K562 (cell line): Measurements from ENCODE around the gene RERE. TPM values are rescaled to one million over a fixed set of nuclear protein-coding genes. Genes with fewer than 3 reads are reported as not detected.

ENCODE experiments used
- ASH1L ChIP-seq: fragments of 450-650 bp; IDR thresholded peaks from 2 replicates; pipeline ENCODE4 v1.6.1; 2018; ENCODE audit warnings: borderline replicate concordance, mild to moderate bottlenecking, low read depth; ENCODE audit not compliant: partially characterized antibody
- BRF2 ChIP-seq: IDR thresholded peaks from 3 replicates; pipeline ENCODE4 v1.6.1; 2011; ENCODE audit warnings: borderline replicate concordance, mild to moderate bottlenecking; ENCODE audit not compliant: insufficient read length, insufficient read depth
- C11orf30 ChIP-seq: fragments of 450-650 bp; IDR thresholded peaks from 2 replicates; pipeline ENCODE4 v1.6.1; 2016; ENCODE audit warnings: low read depth, mild to moderate bottlenecking
- CBX8 ChIP-seq: fragments of 200-600 bp; sonication (generic); IDR thresholded peaks from 2 replicates; pipeline ENCODE4 v1.6.1; 2012; ENCODE audit warnings: borderline replicate concordance, mixed run types, low read depth, mild to moderate bottlenecking, moderate library complexity, mixed read lengths, low read length, control low read depth, inconsistent platforms; ENCODE audit not compliant: poor library complexity, severe bottlenecking; ENCODE audit errors: extremely low read depth
- CHD2 ChIP-seq: IDR thresholded peaks from 2 replicates; pipeline ENCODE4 v1.6.1; 2011; ENCODE audit warnings: low read depth, low read length
- ETV5 ChIP-seq: sonication (generic); formaldehyde crosslinking; IDR thresholded peaks from 2 replicates; pipeline ENCODE4 v1.4.0; 2020; ENCODE audit warnings: low read depth, mild to moderate bottlenecking, missing genetic modification reagents
- FOXM1 ChIP-seq, 2 experiments: fragments of 450-650 bp in 1 of 2; sonication (generic) in 1 of 2; formaldehyde crosslinking in 1 of 2; IDR thresholded peaks; 2 replicates each; pipeline versions ENCODE4 v1.6.1 to v1.9.0; 2017 to 2022; ENCODE audit warnings: low read depth in 2 of 2, mild to moderate bottlenecking in 2 of 2, missing genetic modification reagents in 1 of 2, moderate library complexity in 1 of 2
- HLTF ChIP-seq: fragments of 450-650 bp; IDR thresholded peaks from 2 replicates; pipeline ENCODE4 v1.6.1; 2016
- NFATC3 ChIP-seq: fragments of 450-650 bp; IDR thresholded peaks from 2 replicates; pipeline ENCODE4 v1.6.1; 2017; ENCODE audit warnings: mild to moderate bottlenecking
- POU5F1 ChIP-seq: fragments of 150-350 bp; IDR thresholded peaks from 2 replicates; pipeline ENCODE4 v1.6.1; 2014; ENCODE audit warnings: borderline replicate concordance, low read length, low read depth, mild to moderate bottlenecking; ENCODE audit not compliant: partially characterized antibody
- RBM34 ChIP-seq: fragments of 200-400 bp; formaldehyde crosslinking; IDR thresholded peaks from 2 replicates; pipeline ENCODE4 v1.6.1; 2018; ENCODE audit warnings: low read length, borderline replicate concordance; ENCODE audit not compliant: insufficient read depth
- RBM39 ChIP-seq: fragments of 200-400 bp; formaldehyde crosslinking; optimal IDR thresholded peaks from 2 replicates; pipeline ENCODE3; 2018; ENCODE audit warnings: low read depth, low read length
- SMARCB1 ChIP-seq: IDR thresholded peaks from 2 replicates; pipeline ENCODE4 v1.6.1; 2011; ENCODE audit warnings: improper control_type of control experiment, low read depth; ENCODE audit not compliant: insufficient read length
- TBP ChIP-seq: optimal IDR thresholded peaks from 2 replicates; pipeline ENCODE3; 2011; ENCODE audit warnings: low read depth, low read length, improper control_type of control experiment
- ZKSCAN3 ChIP-seq: fragments of 250-450 bp; sonication (Bioruptor Pico); IDR thresholded peaks from 2 replicates; pipeline ENCODE4 v1.4.0; 2020
- ZNF134 ChIP-seq: fragments of 250-450 bp; sonication (Bioruptor Pico); conservative IDR thresholded peaks from 2 replicates; pipeline ENCODE4 v1.4.0; 2020
- ZNF143 ChIP-seq: sonication (generic); formaldehyde crosslinking; IDR thresholded peaks from 2 replicates; pipeline ENCODE4 v1.9.0; 2022; ENCODE audit warnings: mild to moderate bottlenecking, missing genetic modification reagents
- ZNF197 ChIP-seq: fragments of 200-800 bp; sonication (Bioruptor generic); IDR thresholded peaks from 2 replicates; pipeline ENCODE4 v1.6.1; 2016; ENCODE audit warnings: low read depth, missing genetic modification characterization, missing compliant biosample characterization
- ZNF384 ChIP-seq: IDR thresholded peaks from 2 replicates; pipeline ENCODE4 v1.6.1; 2012; ENCODE audit warnings: low read depth, low read length, improper control_type of control experiment
- polyA plus RNA-seq, 8 experiments: library from polyadenylated mRNA; depleted of rRNA in 4 of 8; stranded (reverse) in 5 of 8; unstranded in 3 of 8; fragments of >200 nt; fragmentation: Nextera tagmentation in 2 of 8; fragmentation: Illumina TruSeq in 1 of 8; extraction: Ambion mirVana in 2 of 8; extraction: Trizol in 1 of 8; gene quantifications; 2 replicates each; pipeline versions ENCODE4 v1.2.1 to v1.2.3, GENCODE V29; 2011 to 2014; ENCODE audit warnings: inconsistent platforms in 1 of 8, missing spikeins in 1 of 8
- total RNA-seq, 7 experiments: library from RNA; depleted of rRNA in 6 of 7; stranded (reverse); fragments of >200 nt in 6 of 7; fragmentation: Illumina TruSeq in 2 of 7; extraction: Trizol in 2 of 7; gene quantifications; 2 replicates each; pipeline versions ENCODE4 v1.2.1 to v1.2.3, GENCODE V29; 2011 to 2021; ENCODE audit warnings: low replicate concordance in 1 of 7
- TF ChIP-seq, protein P1 (sequence below): fragments of 450-650 bp; formaldehyde crosslinking; IDR thresholded peaks from 2 replicates; pipeline ENCODE4 v1.4.0; 2020; ENCODE audit warnings: mild to moderate bottlenecking, moderate library complexity
- TF ChIP-seq, protein P2 (sequence below), 2 experiments: fragments of 450-650 bp; IDR thresholded peaks; 2 replicates each; pipeline ENCODE4 v1.6.1; 2018; ENCODE audit warnings: mild to moderate bottlenecking in 2 of 2, low read depth in 1 of 2; ENCODE audit not compliant: partially characterized antibody in 2 of 2

Gene RERE
- total and polyA plus RNA-seq, 9 of the 15 experiments (the other 6 are each of a cell fraction or from before 2014, with no cell fraction given) = 3.0 to 51.5 (median 13.4) TPM

DNA sequence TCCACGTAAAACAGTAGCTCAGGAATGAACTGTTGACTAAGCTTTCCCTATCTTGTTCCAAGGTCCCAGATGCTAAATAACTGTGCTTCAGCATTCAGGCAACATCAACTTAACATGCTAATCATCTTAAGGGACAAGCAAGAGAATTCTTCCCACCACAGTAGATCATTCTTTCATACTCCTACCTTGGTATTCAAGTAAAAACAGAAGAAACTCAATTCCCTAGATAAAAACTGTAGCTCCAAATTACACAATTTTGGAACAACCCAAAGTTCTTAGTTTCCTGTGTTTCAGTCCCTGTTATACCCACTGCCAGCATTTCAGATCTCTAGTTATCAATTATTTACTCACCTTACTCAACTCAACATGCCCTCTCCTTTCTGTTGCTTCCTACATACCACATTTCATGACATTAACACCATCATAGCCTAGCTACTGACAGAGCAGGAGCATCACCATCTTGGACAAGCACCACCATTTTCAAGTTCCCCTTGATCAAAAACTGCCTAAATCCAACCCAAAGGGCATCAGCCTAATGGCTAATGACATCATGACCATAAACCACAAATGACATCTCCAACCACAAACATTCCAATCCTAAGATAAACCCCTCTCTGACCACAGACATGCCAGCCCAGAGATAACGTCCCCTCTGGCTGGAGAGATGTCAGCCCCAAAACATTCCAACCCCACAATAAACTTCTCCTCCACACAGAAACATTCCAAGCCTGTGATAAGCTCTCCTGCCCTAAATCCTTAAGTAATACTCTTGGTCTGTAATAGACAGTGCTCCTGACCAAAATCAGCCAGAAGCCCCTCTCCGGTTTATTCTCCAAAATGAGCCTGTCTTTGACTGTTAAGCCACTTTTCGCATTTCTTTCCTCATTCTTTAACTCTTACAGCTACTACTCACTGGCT is 191.2 kb downstream of the RERE start (continued):
- TF ChIP-seq BRF2 (no peak), HLTF (no peak), C11orf30 (no peak), TBP (no peak), ZNF384 (no peak), CBX8 (no peak), ZNF143 (CRISPR knock-in tag) (no peak), FOXM1 (IDR thresholded peaks at IDR 0.05; ENCODE audit: low read depth) (peak; percentile 80), FOXM1 (CRISPR knock-in tag; IDR thresholded peaks at IDR 0.05; ENCODE audit: low read depth) (no peak), SMARCB1 (no peak), RBM34 (no peak), ETV5 (CRISPR knock-in tag) (0 out of 2 replicates have a peak, but pooled peaks have one; percentile 48), CHD2 (no peak), ZKSCAN3 (CRISPR knock-in tag) (no peak), ZNF134 (CRISPR knock-in tag) (peak; percentile 79), NFATC3 (no peak), ASH1L (no peak), ZNF197 (CRISPR knock-in tag) (no peak), RBM39 (no peak), POU5F1 (no peak)
- TF ChIP-seq, protein P1, sequence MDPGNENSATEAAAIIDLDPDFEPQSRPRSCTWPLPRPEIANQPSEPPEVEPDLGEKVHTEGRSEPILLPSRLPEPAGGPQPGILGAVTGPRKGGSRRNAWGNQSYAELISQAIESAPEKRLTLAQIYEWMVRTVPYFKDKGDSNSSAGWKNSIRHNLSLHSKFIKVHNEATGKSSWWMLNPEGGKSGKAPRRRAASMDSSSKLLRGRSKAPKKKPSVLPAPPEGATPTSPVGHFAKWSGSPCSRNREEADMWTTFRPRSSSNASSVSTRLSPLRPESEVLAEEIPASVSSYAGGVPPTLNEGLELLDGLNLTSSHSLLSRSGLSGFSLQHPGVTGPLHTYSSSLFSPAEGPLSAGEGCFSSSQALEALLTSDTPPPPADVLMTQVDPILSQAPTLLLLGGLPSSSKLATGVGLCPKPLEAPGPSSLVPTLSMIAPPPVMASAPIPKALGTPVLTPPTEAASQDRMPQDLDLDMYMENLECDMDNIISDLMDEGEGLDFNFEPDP (CRISPR knock-in tag) = no peak
- TF ChIP-seq, protein P2, sequence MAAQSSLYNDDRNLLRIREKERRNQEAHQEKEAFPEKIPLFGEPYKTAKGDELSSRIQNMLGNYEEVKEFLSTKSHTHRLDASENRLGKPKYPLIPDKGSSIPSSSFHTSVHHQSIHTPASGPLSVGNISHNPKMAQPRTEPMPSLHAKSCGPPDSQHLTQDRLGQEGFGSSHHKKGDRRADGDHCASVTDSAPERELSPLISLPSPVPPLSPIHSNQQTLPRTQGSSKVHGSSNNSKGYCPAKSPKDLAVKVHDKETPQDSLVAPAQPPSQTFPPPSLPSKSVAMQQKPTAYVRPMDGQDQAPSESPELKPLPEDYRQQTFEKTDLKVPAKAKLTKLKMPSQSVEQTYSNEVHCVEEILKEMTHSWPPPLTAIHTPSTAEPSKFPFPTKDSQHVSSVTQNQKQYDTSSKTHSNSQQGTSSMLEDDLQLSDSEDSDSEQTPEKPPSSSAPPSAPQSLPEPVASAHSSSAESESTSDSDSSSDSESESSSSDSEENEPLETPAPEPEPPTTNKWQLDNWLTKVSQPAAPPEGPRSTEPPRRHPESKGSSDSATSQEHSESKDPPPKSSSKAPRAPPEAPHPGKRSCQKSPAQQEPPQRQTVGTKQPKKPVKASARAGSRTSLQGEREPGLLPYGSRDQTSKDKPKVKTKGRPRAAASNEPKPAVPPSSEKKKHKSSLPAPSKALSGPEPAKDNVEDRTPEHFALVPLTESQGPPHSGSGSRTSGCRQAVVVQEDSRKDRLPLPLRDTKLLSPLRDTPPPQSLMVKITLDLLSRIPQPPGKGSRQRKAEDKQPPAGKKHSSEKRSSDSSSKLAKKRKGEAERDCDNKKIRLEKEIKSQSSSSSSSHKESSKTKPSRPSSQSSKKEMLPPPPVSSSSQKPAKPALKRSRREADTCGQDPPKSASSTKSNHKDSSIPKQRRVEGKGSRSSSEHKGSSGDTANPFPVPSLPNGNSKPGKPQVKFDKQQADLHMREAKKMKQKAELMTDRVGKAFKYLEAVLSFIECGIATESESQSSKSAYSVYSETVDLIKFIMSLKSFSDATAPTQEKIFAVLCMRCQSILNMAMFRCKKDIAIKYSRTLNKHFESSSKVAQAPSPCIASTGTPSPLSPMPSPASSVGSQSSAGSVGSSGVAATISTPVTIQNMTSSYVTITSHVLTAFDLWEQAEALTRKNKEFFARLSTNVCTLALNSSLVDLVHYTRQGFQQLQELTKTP (IDR thresholded peaks at IDR 0.05; ENCODE audit: low read depth in 1 of 2, partially characterized antibody in 2 of 2) = peak; percentile 48 to 83
